Measurements from ENCODE around the gene SSTR3. TPM values are rescaled to one million over a fixed set of nuclear protein-coding genes. Genes with fewer than 3 reads are reported as not detected.
A peak's percentile ranks its signal among the peaks of the same experiment; 100 is the strongest.

SSTR3 gene
- total and polyA plus RNA-seq, 4 experiments from 2014 or later, result 0.50 to 9.3 (median 4.8) TPM

- no peaks in the 10 kb centered on the region for H3K36me3 Mint-ChIP-seq
- ChIA-PET CTCF (ENCODE audit: partially characterized antibody) (interaction anchor here (1.2 to 1.3 kb wide), 2 partner anchors 8 to 9 kb away, joined by 3 read pairs; partner anchors contain the start of gene IL2RB), POLR2A (ENCODE audit: partially characterized antibody) (interaction anchor here (1.1 to 1.4 kb wide), 5 partner anchors 8 to 68 kb away, joined by 3 to 5 read pairs (median 3); partner anchors contain the start of gene IL2RB)
- Histone ChIP-seq H3K36me3 (ENCODE audit: insufficient read depth, low read length) (no peaks in the 10 kb centered on the region), H3K27ac (ENCODE audit: low read depth, low read length) (no peak overlapping the region), H3K27me3 (ENCODE audit: insufficient read depth, low read length) (no peaks in the 10 kb centered on the region), H3K4me3 (ENCODE audit: low read length in 2 of 2) (no peak overlapping the region), H3K4me1 (ENCODE audit: insufficient read depth, low read length) (peaks cover 14% of the 10 kb centered on the region), H3K9me3 (ENCODE audit: control insufficient read depth in 1 of 2, low read length in 2 of 2) (no peaks in the 10 kb centered on the region)
- DNase-seq, result no peak
- peaks cover 11 to 45% (median 32%) of the 10 kb centered on the region in 4 donors for H3K4me1 Mint-ChIP-seq
- no peaks in the 10 kb centered on the region for H3K27me3 Mint-ChIP-seq
- peak overlapping the region in 1 of 8 donors; percentile 11 for H3K4me3 Mint-ChIP-seq
- intact Hi-C loops (cut with micrococcal nuclease), result no loop called here
- H3K9me3 Mint-ChIP-seq, result no peaks in the 10 kb centered on the region
- peak overlapping the region in 5 of 7 donors; percentile 8 to 89 (median 67) for H3K27ac Mint-ChIP-seq
Observed at GRCh38 chr22:37157516-37158285, 54.6 kb downstream of the SSTR3 start.

- H3K27me3 ChIP-seq (ENCODE audit: insufficient read depth, low read length), result no peaks in the 10 kb centered on the region
- Mint-ChIP-seq H3K4me1 (peaks cover 3 to 37% (median 25%) of the 10 kb centered on the region in 4 donors), H3K27ac (peak overlapping the region in 5 of 7 donors; percentile 8 to 67 (median 25)), H3K36me3 (no peaks in the 10 kb centered on the region), H3K9me3 (no peaks in the 10 kb centered on the region), H3K27me3 (no peaks in the 10 kb centered on the region), H3K4me3 (no peak overlapping the region)
- no peak for DNase-seq
- H3K27ac ChIP-seq (ENCODE audit: low read depth, low read length), result no peak overlapping the region
- ChIA-PET POLR2A (ENCODE audit: partially characterized antibody) (interaction anchor here (1.1 to 1.4 kb wide), 5 partner anchors 8 to 69 kb away, joined by 3 to 5 read pairs (median 3); partner anchors contain the start of gene IL2RB), CTCF (ENCODE audit: partially characterized antibody) (interaction anchor here (0.8 to 1.2 kb wide), 2 partner anchors 8 to 10 kb away, joined by 3 read pairs; no protein-coding TSS in a partner anchor)
- intact Hi-C loops (cut with micrococcal nuclease), result no loop called here
- H3K9me3 ChIP-seq (ENCODE audit: control insufficient read depth in 1 of 2, low read length in 2 of 2), result no peaks in the 10 kb centered on the region
- H3K36me3 ChIP-seq (ENCODE audit: insufficient read depth, low read length), result no peaks in the 10 kb centered on the region
- H3K4me3 ChIP-seq (ENCODE audit: low read length in 2 of 2), result no peak overlapping the region
- peaks cover 6% of the 10 kb centered on the region for H3K4me1 ChIP-seq (ENCODE audit: insufficient read depth, low read length)
Observed at GRCh38 chr22:37156686-37157435, 55.4 kb downstream of the SSTR3 start.

- CTCF ChIA-PET (ENCODE audit: partially characterized antibody), result interaction anchor here (0.8 kb wide), 1 partner anchor 9 kb away, joined by 3 read pairs; no protein-coding TSS in a partner anchor
Observed at GRCh38 chr22:37155971-37156370, 56.3 kb downstream of the SSTR3 start.

GRCh38 chr22:37154925-37155712 is 57.2 kb downstream of the SSTR3 start:
- Histone ChIP-seq H3K4me3 (ENCODE audit: low read length in 2 of 2) (no peak overlapping the region), H3K9me3 (ENCODE audit: control insufficient read depth in 1 of 2, low read length in 2 of 2) (no peaks in the 10 kb centered on the region), H3K27me3 (ENCODE audit: insufficient read depth, low read length) (no peaks in the 10 kb centered on the region), H3K36me3 (ENCODE audit: insufficient read depth, low read length) (no peaks in the 10 kb centered on the region), H3K27ac (ENCODE audit: low read depth, low read length) (no peak overlapping the region), H3K4me1 (ENCODE audit: insufficient read depth, low read length) (peaks cover 9% of the 10 kb centered on the region)
- CTCF ChIA-PET (ENCODE audit: partially characterized antibody), result interaction anchor here (10.6 kb wide), 1 partner anchor 9 kb away, joined by 134 read pairs; no protein-coding TSS in a partner anchor
- H3K27me3 Mint-ChIP-seq, result peaks cover 0 to 1% of the 10 kb centered on the region in 2 donors
- POLR2A ChIA-PET (ENCODE audit: partially characterized antibody), result no interaction called here
- peaks cover 0 to 2% of the 10 kb centered on the region in 2 donors for H3K36me3 Mint-ChIP-seq
- peaks cover 0 to 2% (median 0%) of the 10 kb centered on the region in 8 donors for H3K9me3 Mint-ChIP-seq
- no peak for DNase-seq
- peak overlapping the region in 1 of 8 donors; percentile 4 for H3K4me3 Mint-ChIP-seq
- peak overlapping the region in 3 of 7 donors; percentile 3 to 50 (median 31) for H3K27ac Mint-ChIP-seq
- intact Hi-C loops (cut with micrococcal nuclease), result no loop called here
- H3K4me1 Mint-ChIP-seq, result peaks cover 12 to 44% (median 32%) of the 10 kb centered on the region in 4 donors

More at GRCh38 chr22:37155971-37156370, 56.3 kb downstream of the SSTR3 start:
- peaks cover 5 to 37% (median 26%) of the 10 kb centered on the region in 4 donors for H3K4me1 Mint-ChIP-seq
- POLR2A ChIA-PET (ENCODE audit: partially characterized antibody), result no interaction called here
- no peak for DNase-seq
- Histone ChIP-seq H3K9me3 (ENCODE audit: control insufficient read depth in 1 of 2, low read length in 2 of 2) (no peaks in the 10 kb centered on the region), H3K27me3 (ENCODE audit: insufficient read depth, low read length) (no peaks in the 10 kb centered on the region), H3K4me1 (ENCODE audit: insufficient read depth, low read length) (peaks cover under 1% of the 10 kb centered on the region), H3K27ac (ENCODE audit: low read depth, low read length) (no peak overlapping the region), H3K36me3 (ENCODE audit: insufficient read depth, low read length) (no peaks in the 10 kb centered on the region), H3K4me3 (ENCODE audit: low read length in 2 of 2) (no peak overlapping the region)
- intact Hi-C loops (cut with micrococcal nuclease), result no loop called here
- H3K36me3 Mint-ChIP-seq, result no peaks in the 10 kb centered on the region
- peak overlapping the region in 1 of 8 donors; percentile 30 for H3K4me3 Mint-ChIP-seq
- H3K27ac Mint-ChIP-seq, result peak overlapping the region in 4 of 7 donors; percentile 15 to 54 (median 42)
- no peaks in the 10 kb centered on the region for H3K27me3 Mint-ChIP-seq
- no peaks in the 10 kb centered on the region for H3K9me3 Mint-ChIP-seq

Other genes with a start within 250 kb of the SSTR3 start
- under 1 TPM; 0.29 to 0.58 TPM for gene TST, start 193.0 kb downstream of the SSTR3 start, total RNA-seq
- gene TST, start 193.0 kb downstream of the SSTR3 start, polyA plus RNA-seq, result 1 to 10 TPM in 1 of 2 donors, under 1 TPM in 1; 0.34 to 1.4 TPM
- 1 to 10 TPM; 3.7 to 5.2 TPM for gene MPST, start 192.7 kb downstream of the SSTR3 start, total RNA-seq
- gene MPST, start 192.7 kb downstream of the SSTR3 start, polyA plus RNA-seq, result 1 to 10 TPM; 6.1 to 7.4 TPM
- gene KCTD17, start 160.7 kb downstream of the SSTR3 start, total RNA-seq, result 10 to 100 TPM; 32.3 to 33.4 TPM
- gene KCTD17, start 160.7 kb downstream of the SSTR3 start, polyA plus RNA-seq, result 10 to 100 TPM in 1 of 2 donors, 1 to 10 TPM in 1; 9.0 to 13.2 TPM
- under 1 TPM; 0.61 to 0.90 TPM for gene TMPRSS6, start 102.8 kb downstream of the SSTR3 start, total RNA-seq
- not detected for gene TMPRSS6, start 102.8 kb downstream of the SSTR3 start, polyA plus RNA-seq
- gene IL2RB, start 62.6 kb downstream of the SSTR3 start, total RNA-seq, result 10 to 100 TPM; 55.4 to 63.8 TPM
- gene IL2RB, start 62.6 kb downstream of the SSTR3 start, polyA plus RNA-seq, result 100 to 1,000 TPM in 1 of 2 donors, 10 to 100 TPM in 1; 37.6 to 107 TPM
- 10 to 100 TPM; 23.1 to 24.8 TPM for gene C1QTNF6, start 24.2 kb downstream of the SSTR3 start, total RNA-seq
- under 1 TPM; 0.49 to 0.89 TPM for gene C1QTNF6, start 24.2 kb downstream of the SSTR3 start, polyA plus RNA-seq
- 100 to 1,000 TPM; 304 to 318 TPM for gene RAC2, start 31.8 kb upstream of the SSTR3 start, total RNA-seq
- 100 to 1,000 TPM; 724 to 917 TPM for gene RAC2, start 31.8 kb upstream of the SSTR3 start, polyA plus RNA-seq
- gene CYTH4, start 70.0 kb upstream of the SSTR3 start, total RNA-seq, result 100 to 1,000 TPM; 169 to 177 TPM
- 10 to 100 TPM; 39.4 to 57.0 TPM for gene CYTH4, start 70.0 kb upstream of the SSTR3 start, polyA plus RNA-seq
- under 1 TPM; 0.32 to 0.55 TPM for gene ELFN2, start 215.0 kb upstream of the SSTR3 start, total RNA-seq
- gene ELFN2, start 215.0 kb upstream of the SSTR3 start, polyA plus RNA-seq, result not detected

Data from CD4-positive, alpha-beta memory T cell (primary cell).